Progenitor cell of endocrine pancreas (in vitro differentiated cells): ENCODE measurements around the gene MARCHF3. TPM values are rescaled to one million over a fixed set of nuclear protein-coding genes. Genes with fewer than 3 reads are reported as not detected.
"Not testable (repeated sequence)": the region's sequence is repeated elsewhere in the genome, so short reads cannot be mapped to it uniquely, and the experiment has no call there.

Experiments
- DNase-seq: peaks from one replicate; pipeline ENCODE4 v3.0.0; 2021; ENCODE audit warnings: low spot score; ENCODE audit not compliant: unreplicated experiment
- H3K27ac Mint-ChIP-seq: 2 replicates; pipeline ENCODE4 v1.8.0; 2021; ENCODE audit warnings: mild to moderate bottlenecking, moderate library complexity, mixed read lengths
- H3K27me3 Mint-ChIP-seq: 2 replicates; pipeline ENCODE4 v1.8.0; 2021; ENCODE audit warnings: mixed read lengths
- H3K36me3 Mint-ChIP-seq: 2 replicates; pipeline ENCODE4 v1.8.0; 2022; ENCODE audit warnings: mixed read lengths; ENCODE audit not compliant: insufficient read depth
- H3K4me1 Mint-ChIP-seq: 2 replicates; pipeline ENCODE4 v1.8.0; 2021; ENCODE audit warnings: low read depth, mixed read lengths
- H3K4me3 Mint-ChIP-seq: 2 replicates; pipeline ENCODE4 v1.8.0; 2021; ENCODE audit warnings: low read depth, mild to moderate bottlenecking, moderate library complexity, mixed read lengths
- H3K9me3 Mint-ChIP-seq: 2 replicates; pipeline ENCODE4 v1.8.0; 2021; ENCODE audit warnings: low read depth, mixed read lengths
- total RNA-seq: library from RNA; stranded (reverse); gene quantifications from 2 replicates; pipeline ENCODE4 v1.2.1, GENCODE V29; 2021
- TF ChIP-seq, protein P1 (sequence below): fragments of 200-600 bp; sonication (generic); IDR thresholded peaks from one replicate; pipeline ENCODE4 v1.5.0; 2021; ENCODE audit warnings: antibody characterized with exemption, mild to moderate bottlenecking; ENCODE audit not compliant: unreplicated experiment

MARCHF3 gene
- total RNA-seq, 1 donor from 2014 or later, result 11.6 TPM

DNA sequence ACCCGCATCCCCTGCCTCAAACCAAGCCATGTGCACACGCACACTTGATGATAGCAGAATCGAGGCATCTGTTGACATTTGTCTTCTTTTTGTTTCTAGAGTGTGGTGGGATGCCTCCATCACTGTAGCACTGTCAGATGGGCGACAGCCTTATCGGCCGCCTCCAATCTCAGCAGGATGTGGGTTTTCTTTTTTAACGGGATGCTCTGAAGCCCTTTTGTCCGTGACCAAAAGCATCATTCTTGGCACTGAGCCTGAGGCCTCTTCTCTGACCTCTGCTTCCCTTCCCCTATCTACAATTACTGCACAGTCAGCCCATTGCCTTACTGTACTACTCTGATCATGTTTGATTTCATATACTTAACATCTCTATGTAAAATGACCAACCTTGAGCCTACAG lies 175.1 kb downstream of the MARCHF3 start:
- TF ChIP-seq, protein P1, sequence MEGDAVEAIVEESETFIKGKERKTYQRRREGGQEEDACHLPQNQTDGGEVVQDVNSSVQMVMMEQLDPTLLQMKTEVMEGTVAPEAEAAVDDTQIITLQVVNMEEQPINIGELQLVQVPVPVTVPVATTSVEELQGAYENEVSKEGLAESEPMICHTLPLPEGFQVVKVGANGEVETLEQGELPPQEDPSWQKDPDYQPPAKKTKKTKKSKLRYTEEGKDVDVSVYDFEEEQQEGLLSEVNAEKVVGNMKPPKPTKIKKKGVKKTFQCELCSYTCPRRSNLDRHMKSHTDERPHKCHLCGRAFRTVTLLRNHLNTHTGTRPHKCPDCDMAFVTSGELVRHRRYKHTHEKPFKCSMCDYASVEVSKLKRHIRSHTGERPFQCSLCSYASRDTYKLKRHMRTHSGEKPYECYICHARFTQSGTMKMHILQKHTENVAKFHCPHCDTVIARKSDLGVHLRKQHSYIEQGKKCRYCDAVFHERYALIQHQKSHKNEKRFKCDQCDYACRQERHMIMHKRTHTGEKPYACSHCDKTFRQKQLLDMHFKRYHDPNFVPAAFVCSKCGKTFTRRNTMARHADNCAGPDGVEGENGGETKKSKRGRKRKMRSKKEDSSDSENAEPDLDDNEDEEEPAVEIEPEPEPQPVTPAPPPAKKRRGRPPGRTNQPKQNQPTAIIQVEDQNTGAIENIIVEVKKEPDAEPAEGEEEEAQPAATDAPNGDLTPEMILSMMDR, result no peak
- Mint-ChIP-seq H3K9me3 (no peaks in the 10 kb centered on the region), H3K27me3 (no peaks in the 10 kb centered on the region), H3K4me3 (no peak overlapping the region), H3K4me1 (peaks cover 8% of the 10 kb centered on the region), H3K36me3 (peaks cover 21% of the 10 kb centered on the region), H3K27ac (no peak overlapping the region)
- DNase-seq, result no peak

DNA sequence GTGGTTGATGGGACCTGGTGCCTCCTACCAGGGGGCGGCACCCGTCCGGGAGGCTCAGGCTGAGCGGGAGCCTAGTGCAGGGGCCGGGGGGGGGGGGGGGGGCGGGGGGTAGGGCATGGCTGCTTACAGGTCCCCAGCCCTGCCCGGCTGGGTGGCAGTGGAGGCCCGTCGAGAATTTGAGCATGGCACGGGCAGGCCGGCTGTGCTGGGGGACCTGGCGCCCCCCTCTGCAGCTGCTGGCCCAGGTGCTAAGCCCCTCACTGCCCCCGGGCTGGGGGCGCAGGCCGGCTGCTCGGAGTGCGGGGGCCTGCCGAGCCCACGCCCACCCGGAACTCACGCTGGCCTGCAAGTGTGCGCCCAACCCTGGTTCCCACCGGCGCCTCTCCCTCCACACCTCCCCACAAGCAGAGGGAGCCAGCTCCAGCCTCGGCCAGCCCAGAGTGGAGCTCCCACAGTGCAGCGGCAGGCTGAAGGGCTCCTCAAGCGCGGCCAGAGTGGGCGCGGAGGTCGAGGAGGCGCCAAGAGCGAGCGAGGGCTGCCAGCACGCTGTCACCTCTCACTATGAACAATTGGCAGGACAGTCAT lies 175.7 kb downstream of the MARCHF3 start:
- Mint-ChIP-seq H3K27me3 (no peaks in the 10 kb centered on the region), H3K4me3 (no peak overlapping the region), H3K36me3 (peaks cover 20% of the 10 kb centered on the region), H3K4me1 (peaks cover 9% of the 10 kb centered on the region), H3K27ac (no peak overlapping the region), H3K9me3 (no peaks in the 10 kb centered on the region)
- DNase-seq, result no peak
- TF ChIP-seq, protein P1, result no peak

DNA sequence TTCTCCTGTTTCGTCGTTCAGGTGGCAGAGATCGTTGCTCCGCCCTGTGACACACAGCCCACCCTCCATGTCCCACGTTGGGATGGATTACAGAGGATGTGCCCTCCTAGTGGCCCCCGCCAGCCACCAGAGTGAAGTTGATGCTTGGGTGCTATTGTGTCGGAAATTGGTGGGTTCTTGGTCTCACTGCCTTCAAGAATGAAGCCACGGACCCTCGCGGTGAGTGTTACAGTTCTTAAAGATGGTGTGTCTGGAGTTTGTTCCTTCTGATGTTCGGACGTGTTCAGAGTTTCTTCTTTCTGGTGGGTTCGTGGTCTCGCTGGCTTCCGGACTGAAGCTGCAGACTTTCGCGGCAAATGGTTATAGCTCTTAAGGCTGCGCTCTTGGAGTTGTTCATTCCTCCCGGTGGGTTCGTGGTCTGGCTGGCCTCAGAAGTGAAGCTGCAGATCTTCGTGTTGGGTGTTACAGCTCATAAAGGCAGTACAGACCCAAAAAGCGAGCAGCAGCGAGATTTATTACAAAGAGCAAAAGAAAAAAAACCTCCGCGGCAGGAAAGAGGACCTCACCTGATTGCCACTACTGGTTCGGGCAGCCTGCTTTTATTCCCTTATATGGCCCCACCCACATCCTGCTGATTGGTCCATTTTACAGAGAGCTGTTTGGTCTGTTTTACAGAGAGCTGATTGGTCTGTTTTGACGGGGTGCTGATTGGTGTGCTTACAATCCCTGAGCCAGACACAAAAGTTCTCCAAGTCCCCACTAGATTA lies 176.6 kb downstream of the MARCHF3 start:
- not testable (repeated sequence) for H3K27ac Mint-ChIP-seq, H3K4me3 Mint-ChIP-seq, DNase-seq, H3K9me3 Mint-ChIP-seq, H3K27me3 Mint-ChIP-seq
- Mint-ChIP-seq H3K4me1 (peaks cover 14% of the 10 kb centered on the region), H3K36me3 (peaks cover 19% of the 10 kb centered on the region)

DNA sequence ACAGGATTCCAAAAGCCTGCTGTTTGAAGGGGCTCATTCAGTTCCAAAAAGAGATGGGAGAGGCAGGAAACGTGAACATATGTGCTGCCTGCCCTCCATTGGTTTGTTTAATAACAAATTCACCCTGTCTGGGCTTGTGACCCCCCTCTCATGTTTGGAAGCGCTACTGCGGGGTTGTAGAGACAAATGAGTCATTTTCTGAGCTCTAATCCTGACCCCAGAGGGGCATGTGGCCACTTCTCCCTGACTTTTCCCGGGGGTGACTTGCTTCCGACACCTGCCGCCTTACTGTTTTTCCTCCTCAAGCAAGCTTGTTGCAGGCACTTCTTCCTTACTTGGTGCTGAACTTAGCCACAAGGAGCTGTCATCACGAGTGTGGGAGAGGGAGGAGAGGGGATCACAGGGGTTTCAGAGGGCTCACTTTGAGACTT lies 177.5 kb downstream of the MARCHF3 start:
- no peaks in the 10 kb centered on the region for H3K27me3 Mint-ChIP-seq
- DNase-seq, result no peak
- H3K36me3 Mint-ChIP-seq, result peaks cover 18% of the 10 kb centered on the region
- H3K4me3 Mint-ChIP-seq, result no peak overlapping the region
- H3K27ac Mint-ChIP-seq, result no peak overlapping the region
- H3K9me3 Mint-ChIP-seq, result no peaks in the 10 kb centered on the region
- TF ChIP-seq, protein P1, result no peak
- H3K4me1 Mint-ChIP-seq, result peaks cover 15% of the 10 kb centered on the region

DNA sequence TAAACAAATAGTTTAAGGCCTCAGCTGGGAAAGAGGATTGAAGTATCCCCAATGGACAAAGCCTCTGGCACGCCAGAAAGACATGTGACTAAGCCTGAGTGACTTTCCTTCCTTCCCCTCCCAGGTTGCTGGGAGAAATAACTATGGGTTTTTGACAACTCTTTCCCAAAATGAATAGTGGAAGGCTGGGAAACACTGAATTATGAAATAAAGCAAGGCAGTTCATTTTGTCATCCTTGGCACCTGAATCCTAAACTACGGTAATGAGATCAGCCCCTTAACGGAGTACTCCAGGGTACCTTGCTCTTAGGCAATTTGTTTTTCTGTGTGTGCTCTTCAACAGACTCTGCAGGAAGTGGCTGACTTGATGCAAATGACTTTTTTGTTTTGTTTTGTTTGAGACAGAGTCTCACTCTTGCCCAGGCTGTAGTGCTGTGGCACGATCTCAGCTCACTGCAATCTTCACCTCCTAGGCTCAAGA lies 178.2 kb downstream of the MARCHF3 start:
- Mint-ChIP-seq H3K4me3 (no peak overlapping the region), H3K9me3 (no peaks in the 10 kb centered on the region), H3K27ac (no peak overlapping the region), H3K4me1 (peaks cover 21% of the 10 kb centered on the region), H3K36me3 (peaks cover 18% of the 10 kb centered on the region), H3K27me3 (no peaks in the 10 kb centered on the region)
- DNase-seq, result no peak
- TF ChIP-seq, protein P1, result no peak
